Measurements from ENCODE around the gene TMEM97.

DNA sequence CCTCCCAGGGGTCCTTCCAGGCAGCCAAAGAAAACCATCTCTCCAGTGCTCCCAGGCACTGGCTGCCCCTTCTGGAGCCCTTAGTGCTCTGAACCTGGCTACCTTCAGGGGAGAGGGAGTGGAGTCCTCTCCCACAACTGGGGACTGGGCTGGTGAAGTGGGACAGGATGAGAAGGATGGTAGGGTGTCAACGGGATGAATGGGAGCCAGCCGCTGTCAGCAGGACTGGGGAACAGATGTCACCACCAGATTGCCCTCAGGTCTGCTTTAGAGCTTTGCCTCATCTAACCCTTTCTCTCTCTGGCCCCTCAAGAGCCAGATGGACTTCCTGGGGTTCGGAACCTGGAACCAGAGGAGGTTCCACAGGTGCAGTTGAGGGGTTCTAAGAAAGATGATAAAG, 46.5 kb downstream of the TMEM97 start:
- TF ChIP-seq CTCF (IDR thresholded peaks at IDR 0.05), result no peak
- TF ChIP-seq POLR2A (IDR thresholded peaks at IDR 0.05), result no peak

Data from heart left ventricle (tissue), 13 donors.